Measurements from ENCODE around the gene KCNAB1.

GRCh38 chr3:156352728-156353127, 232.3 kb downstream of the KCNAB1 start:
- TF ChIP-seq EZH2 (IDR thresholded peaks at IDR 0.05; ENCODE audit: borderline replicate concordance, low read depth, low read length, poor library complexity, severe bottlenecking) (no peak), CTCF (conservative IDR thresholded peaks at IDR 0.05; ENCODE audit: low read depth, low read length) (no peak)
